ENCODE data around the gene LRGUK.

The LRGUK gene

DNA sequence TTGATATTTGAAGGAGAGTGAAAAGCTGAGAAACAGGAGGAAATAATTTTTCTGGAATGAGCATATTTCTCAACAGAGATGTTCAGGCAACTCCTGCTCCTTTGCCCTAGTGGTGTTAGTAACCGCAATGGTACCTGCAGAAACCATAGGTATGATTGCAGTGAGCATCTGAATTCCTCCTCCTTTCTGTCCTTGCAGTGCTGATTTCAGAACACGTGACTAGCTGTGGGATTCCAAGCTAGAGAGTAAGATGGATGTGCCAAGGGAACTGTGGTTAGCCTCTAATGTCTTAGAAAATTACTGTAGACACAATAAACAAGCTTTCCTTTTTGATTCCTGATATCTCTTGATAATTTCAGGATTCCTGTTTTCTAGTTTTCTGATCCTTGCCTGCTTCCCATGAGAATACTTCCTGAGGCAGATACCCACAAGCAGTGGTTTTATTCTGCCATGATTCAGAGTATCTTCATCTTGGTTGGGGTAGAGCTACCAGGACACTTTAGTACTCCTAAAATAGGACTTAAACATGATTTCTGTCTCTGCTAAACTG, 27.5 kb downstream of the LRGUK start:
- no peak for DNase-seq (ENCODE audit: extremely low read depth, insufficient read length)
- no peaks in the 10 kb centered on the region for H3K27me3 ChIP-seq (replicated peaks; ENCODE audit: control insufficient read depth, insufficient read depth, low read length)
- H3K4me3 ChIP-seq (replicated peaks; ENCODE audit: low read depth, low read length), result no peak overlapping the region
- no peaks in the 10 kb centered on the region for H3K36me3 ChIP-seq (ENCODE audit: control insufficient read depth, insufficient read depth, low read length)
- TF ChIP-seq CTCF (IDR thresholded peaks at IDR 0.05; ENCODE audit: insufficient read depth, low read length, poor library complexity, severe bottlenecking), result no peak

GRCh38 chr7:134155206-134155605, 28.1 kb downstream of the LRGUK start:
- no peak for TF ChIP-seq CTCF (IDR thresholded peaks at IDR 0.05; ENCODE audit: insufficient read depth, low read length, poor library complexity, severe bottlenecking)
- Histone ChIP-seq H3K27me3 (replicated peaks; ENCODE audit: control insufficient read depth, insufficient read depth, low read length) (no peaks in the 10 kb centered on the region), H3K36me3 (ENCODE audit: control insufficient read depth, insufficient read depth, low read length) (no peaks in the 10 kb centered on the region), H3K4me3 (replicated peaks; ENCODE audit: low read depth, low read length) (no peak overlapping the region)
- peak; percentile 2 for DNase-seq (ENCODE audit: extremely low read depth, insufficient read length)

- TF ChIP-seq CTCF (IDR thresholded peaks at IDR 0.05; ENCODE audit: insufficient read depth, low read length, poor library complexity, severe bottlenecking), result no peak
Measured at GRCh38 chr7:134155871-134156270, 28.7 kb downstream of the LRGUK start.

GRCh38 chr7:134165252-134165651, 38.1 kb downstream of the LRGUK start:
- DNase-seq (ENCODE audit: extremely low read depth, insufficient read length), result no peak
- H3K36me3 ChIP-seq (ENCODE audit: control insufficient read depth, insufficient read depth, low read length), result no peaks in the 10 kb centered on the region
- TF ChIP-seq CTCF (IDR thresholded peaks at IDR 0.05; ENCODE audit: insufficient read depth, low read length, poor library complexity, severe bottlenecking), result no peak
- H3K27me3 ChIP-seq (replicated peaks; ENCODE audit: control insufficient read depth, insufficient read depth, low read length), result peaks cover 2% of the 10 kb centered on the region; the same call in 1 of the 2 replicates
- H3K4me3 ChIP-seq (replicated peaks; ENCODE audit: low read depth, low read length), result no peak overlapping the region

More at GRCh38 chr7:134155871-134156270, 28.7 kb downstream of the LRGUK start:
- H3K27me3 ChIP-seq (replicated peaks; ENCODE audit: control insufficient read depth, insufficient read depth, low read length), result no peaks in the 10 kb centered on the region
- no peak overlapping the region for H3K4me3 ChIP-seq (replicated peaks; ENCODE audit: low read depth, low read length)
- DNase-seq (ENCODE audit: extremely low read depth, insufficient read length), result no peak
- no peaks in the 10 kb centered on the region for H3K36me3 ChIP-seq (ENCODE audit: control insufficient read depth, insufficient read depth, low read length)

- Histone ChIP-seq H3K27me3 (replicated peaks; ENCODE audit: control insufficient read depth, insufficient read depth, low read length) (peaks cover 2% of the 10 kb centered on the region; the same call in 1 of the 2 replicates), H3K36me3 (ENCODE audit: control insufficient read depth, insufficient read depth, low read length) (no peaks in the 10 kb centered on the region), H3K4me3 (replicated peaks; ENCODE audit: low read depth, low read length) (no peak overlapping the region)
- no peak for DNase-seq (ENCODE audit: extremely low read depth, insufficient read length)
- TF ChIP-seq CTCF (IDR thresholded peaks at IDR 0.05; ENCODE audit: insufficient read depth, low read length, poor library complexity, severe bottlenecking), result no peak
Measured at GRCh38 chr7:134167250-134167649, 40.1 kb downstream of the LRGUK start.

GRCh38 chr7:134167841-134168240, 40.7 kb downstream of the LRGUK start:
- H3K4me3 ChIP-seq (replicated peaks; ENCODE audit: low read depth, low read length), result no peak overlapping the region
- DNase-seq (ENCODE audit: extremely low read depth, insufficient read length), result no peak
- no peak for TF ChIP-seq CTCF (IDR thresholded peaks at IDR 0.05; ENCODE audit: insufficient read depth, low read length, poor library complexity, severe bottlenecking)
- no peaks in the 10 kb centered on the region for H3K36me3 ChIP-seq (ENCODE audit: control insufficient read depth, insufficient read depth, low read length)
- H3K27me3 ChIP-seq (replicated peaks; ENCODE audit: control insufficient read depth, insufficient read depth, low read length), result peaks cover 2% of the 10 kb centered on the region; the same call in 1 of the 2 replicates
